ENCODE results near the gene GNG10.

The GNG10 gene

GRCh38 chr9:111676116-111676515 is 14.7 kb downstream of the GNG10 start:
- Histone ChIP-seq H3K4me1 (ENCODE audit: control insufficient read depth, insufficient read depth, low read length) (no peaks in the 10 kb centered on the region), H3K9ac (ENCODE audit: low read length in 2 of 2) (no peak overlapping the region), H3K27me3 (ENCODE audit: control insufficient read depth in 1 of 2, insufficient read depth in 2 of 2, low read length in 2 of 2) (no peaks in the 10 kb centered on the region), H3K4me3 (ENCODE audit: low read length in 2 of 2) (no peak overlapping the region), H3K36me3 (ENCODE audit: control insufficient read depth in 2 of 2, insufficient read depth in 2 of 2, low read length in 2 of 2) (peaks cover 12 to 15% of the 10 kb centered on the region in 2 donors), H3K9me3 (ENCODE audit: control insufficient read depth in 2 of 2, low read length in 2 of 2) (no peaks in the 10 kb centered on the region), H3K27ac (ENCODE audit: low read length) (no peak overlapping the region)

GRCh38 chr9:111678293-111678692 is 16.9 kb downstream of the GNG10 start:
- no peak overlapping the region for H3K4me3 ChIP-seq (ENCODE audit: low read length in 2 of 2)
- no peak overlapping the region for H3K27ac ChIP-seq (ENCODE audit: low read length)
- H3K9me3 ChIP-seq (ENCODE audit: control insufficient read depth in 2 of 2, low read length in 2 of 2): no peaks in the 10 kb centered on the region
- no peak overlapping the region for H3K9ac ChIP-seq (ENCODE audit: low read length in 2 of 2)
- H3K27me3 ChIP-seq (ENCODE audit: control insufficient read depth in 1 of 2, insufficient read depth in 2 of 2, low read length in 2 of 2): no peaks in the 10 kb centered on the region
- H3K36me3 ChIP-seq (ENCODE audit: control insufficient read depth in 2 of 2, insufficient read depth in 2 of 2, low read length in 2 of 2): peaks cover 11 to 15% of the 10 kb centered on the region in 2 donors
- no peaks in the 10 kb centered on the region for H3K4me1 ChIP-seq (ENCODE audit: control insufficient read depth, insufficient read depth, low read length)

GRCh38 chr9:111679199-111679598 is 17.8 kb downstream of the GNG10 start:
- Histone ChIP-seq H3K4me1 (ENCODE audit: control insufficient read depth, insufficient read depth, low read length) (no peaks in the 10 kb centered on the region), H3K27ac (ENCODE audit: low read length) (no peak overlapping the region), H3K36me3 (ENCODE audit: control insufficient read depth in 2 of 2, insufficient read depth in 2 of 2, low read length in 2 of 2) (peaks cover 11% of the 10 kb centered on the region in 2 donors), H3K9ac (ENCODE audit: low read length in 2 of 2) (no peak overlapping the region), H3K27me3 (ENCODE audit: control insufficient read depth in 1 of 2, insufficient read depth in 2 of 2, low read length in 2 of 2) (no peaks in the 10 kb centered on the region), H3K4me3 (ENCODE audit: low read length in 2 of 2) (no peak overlapping the region), H3K9me3 (ENCODE audit: control insufficient read depth in 2 of 2, low read length in 2 of 2) (no peaks in the 10 kb centered on the region)

- H3K4me1 ChIP-seq (ENCODE audit: control insufficient read depth, insufficient read depth, low read length): no peaks in the 10 kb centered on the region
- H3K9ac ChIP-seq (ENCODE audit: low read length in 2 of 2): no peak overlapping the region
- peaks cover under 1 to 2% of the 10 kb centered on the region in 2 donors for H3K36me3 ChIP-seq (ENCODE audit: control insufficient read depth in 2 of 2, insufficient read depth in 2 of 2, low read length in 2 of 2)
- H3K4me3 ChIP-seq (ENCODE audit: low read length in 2 of 2): no peak overlapping the region
- no peak overlapping the region for H3K27ac ChIP-seq (ENCODE audit: low read length)
- no peaks in the 10 kb centered on the region for H3K9me3 ChIP-seq (ENCODE audit: control insufficient read depth in 2 of 2, low read length in 2 of 2)
- no peaks in the 10 kb centered on the region for H3K27me3 ChIP-seq (ENCODE audit: control insufficient read depth in 1 of 2, insufficient read depth in 2 of 2, low read length in 2 of 2)
Measured at GRCh38 chr9:111683392-111683791, 22.0 kb downstream of the GNG10 start.

GRCh38 chr9:111691672-111692329 is 30.4 kb downstream of the GNG10 start:
- H3K36me3 ChIP-seq (ENCODE audit: control insufficient read depth in 2 of 2, insufficient read depth in 2 of 2, low read length in 2 of 2): no peaks in the 10 kb centered on the region
- no peaks in the 10 kb centered on the region for H3K4me1 ChIP-seq (ENCODE audit: control insufficient read depth, insufficient read depth, low read length)
- no peak overlapping the region for H3K27ac ChIP-seq (ENCODE audit: low read length)
- no peak overlapping the region for H3K9ac ChIP-seq (ENCODE audit: low read length in 2 of 2)
- H3K27me3 ChIP-seq (ENCODE audit: control insufficient read depth in 1 of 2, insufficient read depth in 2 of 2, low read length in 2 of 2): no peaks in the 10 kb centered on the region
- no peaks in the 10 kb centered on the region for H3K9me3 ChIP-seq (ENCODE audit: control insufficient read depth in 2 of 2, low read length in 2 of 2)
- no peak overlapping the region for H3K4me3 ChIP-seq (ENCODE audit: low read length in 2 of 2)

GRCh38 chr9:111696796-111697195 is 35.4 kb downstream of the GNG10 start:
- H3K9ac ChIP-seq (ENCODE audit: low read length in 2 of 2): no peak overlapping the region
- H3K4me3 ChIP-seq (ENCODE audit: low read length in 2 of 2): no peak overlapping the region
- H3K9me3 ChIP-seq (ENCODE audit: control insufficient read depth in 2 of 2, low read length in 2 of 2): no peaks in the 10 kb centered on the region
- no peaks in the 10 kb centered on the region for H3K4me1 ChIP-seq (ENCODE audit: control insufficient read depth, insufficient read depth, low read length)
- no peak overlapping the region for H3K27ac ChIP-seq (ENCODE audit: low read length)
- H3K36me3 ChIP-seq (ENCODE audit: control insufficient read depth in 2 of 2, insufficient read depth in 2 of 2, low read length in 2 of 2): no peaks in the 10 kb centered on the region
- no peaks in the 10 kb centered on the region for H3K27me3 ChIP-seq (ENCODE audit: control insufficient read depth in 1 of 2, insufficient read depth in 2 of 2, low read length in 2 of 2)

GRCh38 chr9:111700776-111701175 is 39.4 kb downstream of the GNG10 start:
- Histone ChIP-seq H3K4me3 (ENCODE audit: low read length in 2 of 2) (no peak overlapping the region), H3K27me3 (ENCODE audit: control insufficient read depth in 1 of 2, insufficient read depth in 2 of 2, low read length in 2 of 2) (no peaks in the 10 kb centered on the region), H3K4me1 (ENCODE audit: control insufficient read depth, insufficient read depth, low read length) (no peaks in the 10 kb centered on the region), H3K9me3 (ENCODE audit: control insufficient read depth in 2 of 2, low read length in 2 of 2) (no peaks in the 10 kb centered on the region), H3K36me3 (ENCODE audit: control insufficient read depth in 2 of 2, insufficient read depth in 2 of 2, low read length in 2 of 2) (no peaks in the 10 kb centered on the region), H3K9ac (ENCODE audit: low read length in 2 of 2) (no peak overlapping the region), H3K27ac (ENCODE audit: low read length) (no peak overlapping the region)

GRCh38 chr9:111704503-111704902 is 43.1 kb downstream of the GNG10 start:
- Histone ChIP-seq H3K36me3 (ENCODE audit: control insufficient read depth in 2 of 2, insufficient read depth in 2 of 2, low read length in 2 of 2) (no peaks in the 10 kb centered on the region), H3K9ac (ENCODE audit: low read length in 2 of 2) (no peak overlapping the region), H3K27me3 (ENCODE audit: control insufficient read depth in 1 of 2, insufficient read depth in 2 of 2, low read length in 2 of 2) (no peaks in the 10 kb centered on the region), H3K4me1 (ENCODE audit: control insufficient read depth, insufficient read depth, low read length) (no peaks in the 10 kb centered on the region), H3K27ac (ENCODE audit: low read length) (no peak overlapping the region), H3K9me3 (ENCODE audit: control insufficient read depth in 2 of 2, low read length in 2 of 2) (no peaks in the 10 kb centered on the region), H3K4me3 (ENCODE audit: low read length in 2 of 2) (no peak overlapping the region)

- Histone ChIP-seq H3K9ac (ENCODE audit: low read length in 2 of 2) (no peak overlapping the region), H3K27me3 (ENCODE audit: control insufficient read depth in 1 of 2, insufficient read depth in 2 of 2, low read length in 2 of 2) (no peaks in the 10 kb centered on the region), H3K4me1 (ENCODE audit: control insufficient read depth, insufficient read depth, low read length) (no peaks in the 10 kb centered on the region), H3K4me3 (ENCODE audit: low read length in 2 of 2) (no peak overlapping the region), H3K9me3 (ENCODE audit: control insufficient read depth in 2 of 2, low read length in 2 of 2) (no peaks in the 10 kb centered on the region), H3K36me3 (ENCODE audit: control insufficient read depth in 2 of 2, insufficient read depth in 2 of 2, low read length in 2 of 2) (no peaks in the 10 kb centered on the region), H3K27ac (ENCODE audit: low read length) (no peak overlapping the region)
Measured at GRCh38 chr9:111711548-111711947, 50.1 kb downstream of the GNG10 start.

- H3K27ac ChIP-seq (ENCODE audit: low read length): no peak overlapping the region
- no peaks in the 10 kb centered on the region for H3K36me3 ChIP-seq (ENCODE audit: control insufficient read depth in 2 of 2, insufficient read depth in 2 of 2, low read length in 2 of 2)
- no peak overlapping the region for H3K4me3 ChIP-seq (ENCODE audit: low read length in 2 of 2)
- H3K27me3 ChIP-seq (ENCODE audit: control insufficient read depth in 1 of 2, insufficient read depth in 2 of 2, low read length in 2 of 2): no peaks in the 10 kb centered on the region
- H3K9ac ChIP-seq (ENCODE audit: low read length in 2 of 2): no peak overlapping the region
- H3K9me3 ChIP-seq (ENCODE audit: control insufficient read depth in 2 of 2, low read length in 2 of 2): no peaks in the 10 kb centered on the region
- no peaks in the 10 kb centered on the region for H3K4me1 ChIP-seq (ENCODE audit: control insufficient read depth, insufficient read depth, low read length)
Measured at GRCh38 chr9:111712369-111712768, 51.0 kb downstream of the GNG10 start.

- Histone ChIP-seq H3K9me3 (ENCODE audit: control insufficient read depth in 2 of 2, low read length in 2 of 2) (no peaks in the 10 kb centered on the region), H3K27me3 (ENCODE audit: control insufficient read depth in 1 of 2, insufficient read depth in 2 of 2, low read length in 2 of 2) (no peaks in the 10 kb centered on the region), H3K36me3 (ENCODE audit: control insufficient read depth in 2 of 2, insufficient read depth in 2 of 2, low read length in 2 of 2) (no peaks in the 10 kb centered on the region), H3K27ac (ENCODE audit: low read length) (no peak overlapping the region), H3K9ac (ENCODE audit: low read length in 2 of 2) (no peak overlapping the region), H3K4me3 (ENCODE audit: low read length in 2 of 2) (no peak overlapping the region), H3K4me1 (ENCODE audit: control insufficient read depth, insufficient read depth, low read length) (no peaks in the 10 kb centered on the region)
Measured at GRCh38 chr9:111715471-111715870, 54.1 kb downstream of the GNG10 start.
